Measurements from ENCODE around the gene MEF2D. TPM values are rescaled to one million over a fixed set of nuclear protein-coding genes. Genes with fewer than 3 reads are reported as not detected.

The MEF2D gene
- polyA plus RNA-seq, 1 donor, result 22.5 TPM

GRCh38 chr1:156444407-156445001, 56.1 kb downstream of the MEF2D start:
- no peak for DNase-seq

DNA sequence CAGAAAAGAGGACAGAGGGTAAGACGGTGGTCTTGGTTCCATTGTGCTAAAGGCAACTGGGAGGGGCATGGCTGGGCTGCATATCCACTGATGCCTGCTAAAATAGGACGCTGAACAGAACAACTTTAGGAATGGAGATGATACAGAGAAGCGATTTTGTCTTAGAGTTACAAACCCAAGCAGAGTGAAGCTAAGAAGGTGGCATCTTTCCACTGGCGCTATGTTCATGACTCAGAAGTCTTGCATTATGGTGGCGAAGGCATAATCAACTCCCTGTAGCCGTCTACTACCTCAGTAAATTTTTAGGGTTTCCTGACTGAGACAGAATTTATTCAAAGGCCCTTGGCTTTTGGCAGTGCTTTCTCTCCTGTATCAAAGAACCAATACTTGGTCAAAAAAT, 57.3 kb downstream of the MEF2D start:
- no peak for DNase-seq

- no peak for DNase-seq
Observed at GRCh38 chr1:156440654-156441437, 59.7 kb downstream of the MEF2D start.

DNA sequence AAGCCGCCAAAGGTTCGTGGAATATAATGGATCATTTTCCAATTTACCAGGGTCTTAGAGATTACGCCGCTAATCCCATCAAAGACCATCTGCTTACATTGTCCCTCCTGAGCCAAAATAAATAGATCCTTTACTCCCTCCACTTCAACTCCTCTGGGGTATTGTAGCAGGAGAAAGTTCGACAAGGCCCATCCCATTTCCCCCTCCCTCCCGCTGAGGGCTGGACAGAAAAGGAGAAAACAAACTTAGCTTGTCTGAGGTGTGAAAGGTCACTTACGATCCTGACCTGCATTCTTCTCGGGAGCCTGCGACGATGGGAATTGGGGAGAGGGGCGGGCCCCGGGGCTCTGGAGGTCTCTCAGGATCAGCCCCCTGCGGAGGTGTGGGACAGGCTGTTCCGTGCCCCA, 60.8 kb downstream of the MEF2D start:
- DNase-seq, result no peak

- no peak for DNase-seq
Observed at GRCh38 chr1:156439036-156439776, 61.4 kb downstream of the MEF2D start.

DNA sequence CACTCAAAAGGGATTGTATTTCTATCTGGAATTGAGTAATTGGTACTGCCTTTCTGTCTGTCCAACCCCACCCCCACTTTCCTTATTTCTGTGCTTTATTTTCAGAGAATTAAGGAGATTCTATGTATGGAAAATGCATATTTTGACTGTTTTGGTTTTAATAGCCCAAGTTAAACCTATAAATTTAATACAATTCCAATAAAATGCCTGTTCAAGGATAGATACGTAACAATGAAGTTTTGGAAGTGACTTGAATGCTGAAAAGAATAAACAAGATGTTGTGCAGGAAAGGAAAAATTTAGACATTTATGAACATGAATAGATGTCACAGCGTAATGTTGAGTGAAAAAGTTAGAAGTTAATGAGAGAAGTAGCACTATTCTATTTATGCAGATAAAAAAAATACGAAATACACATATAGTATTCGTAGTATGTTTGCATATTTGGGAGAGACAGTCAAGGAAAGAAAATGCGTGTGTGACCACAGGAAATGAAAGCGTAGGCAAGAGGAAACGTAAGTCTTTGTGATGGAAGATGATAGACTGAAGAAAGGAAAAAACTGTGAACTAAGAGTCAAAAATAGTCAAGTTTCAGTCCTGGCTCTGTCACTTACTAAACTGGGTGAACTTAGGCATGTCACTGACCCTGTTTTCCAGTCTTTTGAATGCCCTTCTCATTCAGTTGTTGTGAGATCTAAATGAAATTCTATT, 62.1 kb downstream of the MEF2D start:
- DNase-seq, result no peak

DNA sequence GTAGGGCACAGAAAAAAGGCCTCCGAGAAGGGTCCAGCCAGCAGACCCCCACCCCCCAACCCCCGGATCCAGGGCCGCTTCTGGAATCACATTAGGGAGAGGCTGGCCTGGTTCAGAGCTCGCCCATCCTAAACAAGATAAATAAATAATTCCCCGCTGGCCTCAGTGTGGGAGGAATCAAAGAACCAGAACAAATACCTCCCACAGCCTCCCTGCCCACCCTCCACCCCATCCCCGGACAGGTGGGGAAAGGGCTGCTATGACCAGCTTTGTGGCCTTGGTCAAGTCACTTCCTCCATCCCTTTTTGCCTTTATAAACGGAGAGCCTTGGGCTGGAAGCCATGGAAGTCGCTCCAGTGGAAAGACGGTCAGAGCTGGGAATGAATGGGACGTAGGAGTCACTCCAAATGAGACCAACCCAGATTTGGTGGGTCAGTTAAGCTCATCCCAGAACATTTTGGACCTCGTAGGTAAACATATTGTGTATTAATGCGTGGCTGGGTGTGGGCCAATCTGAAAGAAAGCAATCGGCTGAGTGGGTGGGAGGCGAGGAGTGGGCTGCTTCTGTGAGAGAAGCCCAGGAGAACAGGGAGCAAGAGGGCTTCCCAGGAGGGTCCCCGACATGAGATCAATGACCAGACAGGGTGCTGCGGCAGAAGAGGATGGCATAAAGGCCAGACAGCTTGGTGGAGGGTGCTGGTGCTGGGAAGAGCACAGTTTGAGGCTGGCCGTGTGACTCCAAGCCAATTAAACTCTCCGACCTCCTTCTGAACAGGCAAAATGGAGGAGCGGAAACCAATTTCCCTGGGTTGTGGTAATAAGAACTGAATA, 63.3 kb downstream of the MEF2D start:
- no peak for DNase-seq

GRCh38 chr1:156436141-156437036, 64.2 kb downstream of the MEF2D start:
- DNase-seq, result no peak

GRCh38 chr1:156435545-156436140, 64.9 kb downstream of the MEF2D start:
- DNase-seq, result no peak

GRCh38 chr1:156434989-156435544, 65.5 kb downstream of the MEF2D start:
- no peak for DNase-seq

GRCh38 chr1:156433602-156434001, 67.0 kb downstream of the MEF2D start:
- no peak for DNase-seq

GRCh38 chr1:156433032-156433431, 67.5 kb downstream of the MEF2D start:
- no peak for DNase-seq

DNA sequence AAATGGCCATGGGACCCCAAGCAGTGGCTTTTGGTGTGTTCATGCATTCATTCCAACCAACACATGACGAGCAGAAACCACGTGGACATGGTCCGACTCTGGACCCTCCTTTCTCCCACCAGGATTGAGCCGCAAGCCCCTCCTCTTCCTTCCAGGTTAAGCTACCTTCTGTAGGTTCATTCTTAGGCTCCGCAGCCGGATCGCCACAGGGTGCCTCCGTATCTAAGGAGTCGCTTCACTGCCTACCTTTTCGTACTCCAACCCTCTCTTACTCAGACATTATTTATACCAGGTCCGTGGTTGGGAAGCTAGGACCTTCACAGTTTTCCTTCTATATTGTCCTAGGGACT, 67.9 kb downstream of the MEF2D start:
- no peak for DNase-seq

DNA sequence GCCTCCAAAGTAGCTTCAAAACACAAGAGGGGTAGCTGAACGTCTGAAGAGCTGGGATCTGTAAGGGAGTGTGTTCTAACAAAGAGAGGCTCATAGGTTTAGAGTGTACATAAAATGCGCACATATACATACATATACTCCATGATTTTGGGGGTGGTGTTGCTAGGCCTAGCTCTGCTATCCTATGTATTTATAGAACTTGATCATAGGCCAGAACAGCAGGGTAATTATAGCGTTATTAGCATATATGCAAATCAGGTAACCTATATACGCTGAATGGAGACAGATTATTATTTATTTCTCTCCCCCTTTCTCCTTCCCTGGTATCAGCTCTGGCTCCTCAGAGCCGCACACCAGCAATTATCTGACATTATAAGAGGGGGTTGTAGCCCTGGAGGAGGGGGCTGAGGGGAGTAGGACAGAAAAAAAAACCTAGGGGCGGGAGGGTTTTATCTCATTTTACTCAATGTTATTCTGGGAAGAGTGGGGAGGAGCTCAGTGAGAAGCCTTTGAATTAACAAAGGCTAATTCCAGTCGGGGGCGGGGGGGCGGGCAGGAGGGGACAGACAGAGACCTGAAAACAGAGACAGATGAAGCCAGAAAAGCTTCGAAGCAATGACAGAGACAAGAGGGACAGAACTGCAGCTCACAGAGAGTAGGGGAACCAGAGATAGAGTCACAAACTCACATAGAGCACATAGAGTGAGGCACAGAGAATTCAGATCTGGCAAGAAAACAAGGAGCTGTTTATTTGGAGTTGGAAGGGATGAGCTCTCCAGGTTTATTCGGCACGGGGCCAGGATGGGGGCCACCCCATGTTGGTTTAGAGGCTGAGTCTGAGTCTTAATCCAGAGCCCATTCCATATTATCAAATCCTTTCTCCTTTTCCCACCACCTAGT, 68.6 kb downstream of the MEF2D start:
- no peak for DNase-seq

DNA sequence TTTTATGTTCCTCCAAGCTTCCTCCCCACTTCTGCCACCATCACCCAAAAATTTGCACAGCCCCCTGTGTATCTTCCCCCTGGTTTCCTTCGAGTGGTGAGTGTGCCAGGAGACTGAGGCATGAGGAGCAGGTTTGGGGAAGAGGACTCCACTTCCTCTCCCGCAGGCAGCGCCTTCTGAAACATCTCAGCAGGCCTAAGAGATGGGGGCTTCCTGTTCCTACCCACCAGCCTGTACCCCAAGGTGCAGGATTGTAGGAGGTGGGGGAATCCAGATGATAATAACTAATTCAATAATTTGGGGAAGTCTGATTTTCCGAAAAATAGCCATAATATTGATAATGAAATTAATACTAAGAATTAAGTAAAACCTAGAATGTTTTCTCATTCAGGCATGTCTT, 69.2 kb downstream of the MEF2D start:
- DNase-seq, result no peak

GRCh38 chr1:156430866-156431265, 69.7 kb downstream of the MEF2D start:
- DNase-seq, result no peak

- DNase-seq, result no peak
Observed at GRCh38 chr1:156430303-156430702, 70.3 kb downstream of the MEF2D start.

DNA sequence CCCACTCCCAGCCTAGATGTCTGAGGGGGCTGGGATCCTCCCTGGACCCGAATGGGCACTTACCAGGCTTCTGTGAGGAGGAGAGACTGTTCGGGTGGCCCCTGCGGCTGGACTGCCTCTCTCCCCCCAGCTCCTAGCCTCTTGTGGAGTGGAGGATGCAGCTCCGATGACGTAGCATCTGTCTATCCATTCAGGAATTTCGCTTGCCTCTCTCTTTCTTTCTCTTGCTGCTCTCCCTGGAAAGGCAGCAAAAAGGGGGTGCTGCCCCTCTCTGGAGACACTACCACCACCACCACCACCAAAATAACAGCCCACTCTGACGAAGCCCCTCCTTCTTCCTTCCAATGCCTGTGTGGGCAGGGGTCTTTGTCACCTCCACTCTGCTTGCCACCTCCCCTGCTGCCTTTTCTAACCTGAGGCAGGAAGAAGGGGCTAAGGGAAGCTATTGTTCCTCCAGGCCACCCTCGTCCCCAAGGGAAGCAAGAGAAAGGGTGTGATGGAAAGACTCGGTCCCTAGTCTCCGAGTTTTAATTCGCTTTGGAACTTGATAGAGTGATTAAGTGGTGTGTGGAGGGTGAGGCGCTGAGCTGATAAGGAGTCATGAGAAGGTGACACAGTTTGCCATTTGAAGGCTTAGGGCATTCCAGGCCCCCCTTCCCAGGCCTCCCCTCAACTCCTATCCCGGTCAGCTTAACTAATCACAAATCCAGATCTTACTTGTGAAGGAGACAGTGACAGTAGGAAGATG, 71.1 kb downstream of the MEF2D start:
- no peak for DNase-seq

Data from left kidney (tissue), 2 donors.